Loucy (cell line): ENCODE results near the gene PRSS23.

ENCODE experiments used
- H2AFZ ChIP-seq: fragments of 200-600 bp; sonication (generic); 2 replicates; pipeline ENCODE4 v1.6.0; 2016; ENCODE audit warnings: antibody characterized with exemption, mild to moderate bottlenecking, low read length, moderate library complexity
- H3F3A ChIP-seq: fragments of 200-600 bp; 2 replicates; pipeline ENCODE4 v1.6.0; 2016; ENCODE audit warnings: antibody characterized with exemption, low read depth, mild to moderate bottlenecking
- H3K27me3 ChIP-seq: fragments of 200-600 bp; sonication (generic); 2 replicates; pipeline ENCODE4 v1.6.1; 2014; ENCODE audit warnings: low read length, mild to moderate bottlenecking; ENCODE audit not compliant: insufficient read depth, poor library complexity, severe bottlenecking
- H3K36me3 ChIP-seq: fragments of 200-600 bp; sonication (generic); 2 replicates; pipeline ENCODE4 v1.6.1; 2016; ENCODE audit warnings: low read length; ENCODE audit not compliant: insufficient read depth
- H3K4me1 ChIP-seq: fragments of 200-600 bp; sonication (generic); 2 replicates; pipeline ENCODE4 v1.5.1; 2014; ENCODE audit warnings: low read length, mild to moderate bottlenecking; ENCODE audit not compliant: insufficient read depth, poor library complexity, severe bottlenecking
- H3K4me2 ChIP-seq: fragments of 200-600 bp; sonication (generic); 2 replicates; pipeline ENCODE4 v1.6.0; 2014; ENCODE audit warnings: antibody characterized with exemption, low read length, low read depth, mild to moderate bottlenecking; ENCODE audit not compliant: poor library complexity, severe bottlenecking
- H3K4me3 ChIP-seq: fragments of 200-600 bp; sonication (generic); 2 replicates; pipeline ENCODE4 v1.5.1; 2014; ENCODE audit warnings: low read length, mild to moderate bottlenecking, mixed read lengths; ENCODE audit not compliant: poor library complexity, severe bottlenecking
- H3K79me2 ChIP-seq: fragments of 200-600 bp; sonication (generic); 2 replicates; pipeline ENCODE4 v1.6.1; 2014; ENCODE audit warnings: low read length; ENCODE audit not compliant: insufficient read depth
- H3K9ac ChIP-seq: fragments of 200-600 bp; sonication (generic); 2 replicates; pipeline ENCODE4 v1.6.0; 2014; ENCODE audit warnings: mild to moderate bottlenecking, low read depth, low read length, moderate library complexity; ENCODE audit not compliant: poor library complexity, severe bottlenecking
- H3K9me2 ChIP-seq: fragments of 200-600 bp; sonication (generic); replicated peaks from 2 replicates; pipeline ENCODE4 v1.6.1; 2016; ENCODE audit warnings: low read depth, low read length, mixed read lengths
- H3K9me3 ChIP-seq: fragments of 200-600 bp; sonication (generic); 2 replicates; pipeline ENCODE4 v1.6.1; 2014; ENCODE audit warnings: mild to moderate bottlenecking, antibody characterized with exemption, low read length, low read depth; ENCODE audit not compliant: insufficient read depth
- H4K20me1 ChIP-seq: fragments of 200-600 bp; sonication (generic); 2 replicates; pipeline ENCODE4 v1.6.0; 2014; ENCODE audit warnings: antibody characterized with exemption, low read length, mild to moderate bottlenecking; ENCODE audit not compliant: insufficient read depth, poor library complexity, severe bottlenecking
- CTCF ChIP-seq: fragments of 200-600 bp; sonication (generic); conservative IDR thresholded peaks from 2 replicates; pipeline ENCODE4 v1.5.1; 2014; ENCODE audit warnings: mild to moderate bottlenecking, antibody characterized with exemption, low read length
- EZH2phosphoT487 ChIP-seq: fragments of 200-600 bp; IDR thresholded peaks from 2 replicates; pipeline ENCODE4 v1.6.1; 2018; ENCODE audit warnings: antibody characterized with exemption, mild to moderate bottlenecking, moderate library complexity, borderline replicate concordance

PRSS23 gene

GRCh38 chr11:86810288-86810687 lies 9.9 kb downstream of the PRSS23 start:
- Histone ChIP-seq H3K9ac (no peak overlapping the region), H3K79me2 (no peaks in the 10 kb centered on the region), H3F3A (no peaks in the 10 kb centered on the region), H3K4me1 (no peaks in the 10 kb centered on the region), H2AFZ (no peak overlapping the region), H4K20me1 (no peaks in the 10 kb centered on the region), H3K4me2 (no peak overlapping the region), H3K27me3 (no peaks in the 10 kb centered on the region), H3K4me3 (no peak overlapping the region), H3K9me3 (no peaks in the 10 kb centered on the region), H3K36me3 (no peaks in the 10 kb centered on the region), H3K9me2 (no peaks in the 10 kb centered on the region)
- TF ChIP-seq EZH2phosphoT487 (no peak), CTCF (no peak)

GRCh38 chr11:86811637-86812321 lies 11.4 kb downstream of the PRSS23 start:
- TF ChIP-seq EZH2phosphoT487 (no peak), CTCF (no peak)
- Histone ChIP-seq H3K36me3 (no peaks in the 10 kb centered on the region), H4K20me1 (no peaks in the 10 kb centered on the region), H3K9me2 (no peaks in the 10 kb centered on the region), H3K79me2 (no peaks in the 10 kb centered on the region), H2AFZ (no peak overlapping the region), H3K4me1 (no peaks in the 10 kb centered on the region), H3F3A (no peaks in the 10 kb centered on the region), H3K9ac (no peak overlapping the region), H3K27me3 (no peaks in the 10 kb centered on the region), H3K9me3 (no peaks in the 10 kb centered on the region), H3K4me2 (no peak overlapping the region), H3K4me3 (no peak overlapping the region)

- Histone ChIP-seq H3K9me2 (no peaks in the 10 kb centered on the region), H2AFZ (no peak overlapping the region), H4K20me1 (no peaks in the 10 kb centered on the region), H3K9ac (no peak overlapping the region), H3F3A (no peaks in the 10 kb centered on the region), H3K9me3 (no peaks in the 10 kb centered on the region), H3K79me2 (no peaks in the 10 kb centered on the region), H3K36me3 (no peaks in the 10 kb centered on the region), H3K4me3 (no peak overlapping the region), H3K27me3 (no peaks in the 10 kb centered on the region), H3K4me1 (no peaks in the 10 kb centered on the region), H3K4me2 (no peak overlapping the region)
- TF ChIP-seq CTCF (no peak), EZH2phosphoT487 (no peak)
These were observed 12.0 kb downstream of the PRSS23 start for GRCh38 chr11:86812322-86812670.
